Hematopoietic multipotent progenitor cell treated with erythropoietin and hydrocortisone succinate and interleukin-3 and kit ligand, for 15 days (in vitro differentiated cells): ENCODE results near the gene PCGF1.

ENCODE experiments used
- DNase-seq: peaks from one replicate; pipeline ENCODE4 v3.0.0-alpha.2; 2015; ENCODE audit warnings: low spot score

PCGF1 gene

GRCh38 chr2:74515271-74515980 lies 7.9 kb upstream of the PCGF1 start:
- DNase-seq: no peak

- no peak for DNase-seq
These were observed 7.1 kb upstream of the PCGF1 start, which contains the start of gene TLX2 for GRCh38 chr2:74514368-74515270. TSS of gene TLX2 (plus strand) at chr2:74514450. CDS start at chr2:74514807, 357 bp downstream.

GRCh38 chr2:74513605-74514367 lies 6.3 kb upstream of the PCGF1 start:
- DNase-seq: no peak

- DNase-seq: no peak
These were observed 5.5 kb upstream of the PCGF1 start for GRCh38 chr2:74512744-74513604.

- no peak for DNase-seq
These were observed 3.9 kb upstream of the PCGF1 start for GRCh38 chr2:74511104-74511989.

GRCh38 chr2:74510272-74510671 lies 2.8 kb upstream of the PCGF1 start:
- no peak for DNase-seq

- no peak for DNase-seq
These were observed 528 bp upstream of the PCGF1 start for GRCh38 chr2:74507926-74508520.

GRCh38 chr2:74505448-74506246 lies 1.8 kb downstream of the PCGF1 start:
- no peak for DNase-seq

- DNase-seq: no peak
These were observed 2.9 kb downstream of the PCGF1 start for GRCh38 chr2:74504591-74504990.

GRCh38 chr2:74503506-74504475 lies 3.7 kb downstream of the PCGF1 start:
- DNase-seq: no peak

- peak; percentile 67 for DNase-seq
These were observed 4.6 kb downstream of the PCGF1 start for GRCh38 chr2:74502720-74503505.

- no peak for DNase-seq
These were observed 5.3 kb downstream of the PCGF1 start for GRCh38 chr2:74502147-74502719.

- no peak for DNase-seq
These were observed 6.0 kb downstream of the PCGF1 start for GRCh38 chr2:74501335-74502071.

- no peak for DNase-seq
These were observed 6.9 kb downstream of the PCGF1 start for GRCh38 chr2:74500578-74500946.

GRCh38 chr2:74499940-74500577 lies 7.4 kb downstream of the PCGF1 start:
- no peak for DNase-seq
